GM19328 (cell line): ENCODE data around the gene GALR3.
"Not testable (repeated sequence)": the region's sequence is repeated elsewhere in the genome, so short reads cannot be mapped to it uniquely, and the experiment has no call there.

Experiments
- ATAC-seq: cut with Tn5 transposase; IDR thresholded peaks from one replicate; pipeline ENCODE4 v1.9.1; 2021; ENCODE audit warnings: mild to moderate bottlenecking, moderate library complexity; ENCODE audit not compliant: unreplicated experiment

The GALR3 gene

GRCh38 chr22:37823134-37823985 lies at the start of gene GALR3:
TSS of gene GALR3 (plus strand) at chr22:37823382. CDS start at chr22:37823407, 25 bp downstream.
- no peak for ATAC-seq

GRCh38 chr22:37774728-37775127 lies 48.5 kb upstream of the GALR3 start:
- no peak for ATAC-seq

- ATAC-seq: no peak
Measured at GRCh38 chr22:37775785-37776638, 47.2 kb upstream of the GALR3 start.

GRCh38 chr22:37776639-37777005 lies 46.6 kb upstream of the GALR3 start:
- no peak for ATAC-seq

- ATAC-seq: no peak
Measured at GRCh38 chr22:37777122-37777687, 46.0 kb upstream of the GALR3 start.

- ATAC-seq: no peak
Measured at GRCh38 chr22:37778370-37779009, 44.7 kb upstream of the GALR3 start.

GRCh38 chr22:37781434-37782059 lies 41.6 kb upstream of the GALR3 start:
- ATAC-seq: no peak

- no peak for ATAC-seq
Measured at GRCh38 chr22:37782340-37783168, 40.6 kb upstream of the GALR3 start.

GRCh38 chr22:37784829-37785495 lies 38.2 kb upstream of the GALR3 start:
- no peak for ATAC-seq

- ATAC-seq: no peak
Measured at GRCh38 chr22:37790234-37790633, 32.9 kb upstream of the GALR3 start.

- ATAC-seq: no peak
Measured at GRCh38 chr22:37792494-37792893, 30.7 kb upstream of the GALR3 start.

- ATAC-seq: no peak
Measured at GRCh38 chr22:37794376-37794775, 28.8 kb upstream of the GALR3 start.

- no peak for ATAC-seq
Measured at GRCh38 chr22:37796079-37796478, 27.1 kb upstream of the GALR3 start.

- not testable (repeated sequence) for ATAC-seq
Measured at GRCh38 chr22:37797259-37797658, 25.9 kb upstream of the GALR3 start.

GRCh38 chr22:37797874-37798500 lies 25.2 kb upstream of the GALR3 start:
- no peak for ATAC-seq

GRCh38 chr22:37799979-37800378 lies 23.2 kb upstream of the GALR3 start:
- not testable (repeated sequence) for ATAC-seq

- ATAC-seq: no peak
Measured at GRCh38 chr22:37801946-37802309, 21.3 kb upstream of the GALR3 start.

GRCh38 chr22:37802310-37803194 lies 20.6 kb upstream of the GALR3 start:
- no peak for ATAC-seq
